Neural cell (in vitro differentiated cells): Measurements from ENCODE around the gene MDFIC2.

ENCODE experiments used
- CTCF ChIP-seq: fragments of 450-650 bp; IDR thresholded peaks from 2 replicates; pipeline ENCODE4 v1.5.1; 2014; ENCODE audit warnings: antibody characterized with exemption, mild to moderate bottlenecking, moderate library complexity; ENCODE audit not compliant: poor library complexity, severe bottlenecking
- EP300 ChIP-seq: fragments of 450-650 bp; conservative IDR thresholded peaks from 2 replicates; pipeline ENCODE4 v1.6.1; 2014; ENCODE audit warnings: antibody characterized with exemption, mild to moderate bottlenecking, moderate library complexity; ENCODE audit not compliant: poor library complexity, severe bottlenecking
- MXI1 ChIP-seq: fragments of 450-650 bp; conservative IDR thresholded peaks from 2 replicates; pipeline ENCODE4 v1.6.1; 2014; ENCODE audit warnings: antibody characterized with exemption, mild to moderate bottlenecking; ENCODE audit not compliant: poor library complexity, severe bottlenecking
- POLR2AphosphoS5 ChIP-seq: IDR thresholded peaks from 2 replicates; pipeline ENCODE4 v1.6.1; 2012
- RAD21 ChIP-seq: fragments of 450-650 bp; conservative IDR thresholded peaks from 2 replicates; pipeline ENCODE4 v1.6.1; 2014; ENCODE audit warnings: antibody characterized with exemption, mild to moderate bottlenecking, moderate library complexity
- REST ChIP-seq: IDR thresholded peaks from 2 replicates; pipeline ENCODE4 v1.6.1; 2012; ENCODE audit warnings: borderline replicate concordance

GRCh38 chr3:70247955-70248354, 64.5 kb downstream of the MDFIC2 start:
- TF ChIP-seq MXI1: no peak
- TF ChIP-seq CTCF: no peak
- no peak for TF ChIP-seq REST
- TF ChIP-seq POLR2AphosphoS5: no peak
- TF ChIP-seq EP300: no peak
- TF ChIP-seq RAD21: no peak
